GM12878 (cell line): ENCODE data around the gene KIF5C. TPM values are rescaled to one million over a fixed set of nuclear protein-coding genes. Genes with fewer than 3 reads are reported as not detected.

ENCODE experiments used
- ATAC-seq: fragments of 200-7000 bp; cut with Tn5 transposase; 3 replicates; pipeline ENCODE4 v1.9.1; 2020; ENCODE audit warnings: mild to moderate bottlenecking, moderate library complexity
- BruUV-seq: library from RNA; stranded (reverse); fragments of 400-500 nt; replicated peaks from 2 replicates; lab custom pipeline; 2021; lab: Mats Ljungman, UMichigan
- CTCF ChIA-PET: fragments of 300-600 bp; sonication (Branson Sonifier 250); formaldehyde crosslinking; extraction: SDS; loops from one replicate; lab custom pipeline; 2021; ENCODE audit warnings: inconsistent platforms; lab: Yijun Ruan, JAX
- POLR2A ChIA-PET: fragments of 350-600 bp; formaldehyde crosslinking; extraction: SDS; loops from one replicate; lab custom pipeline; 2021; ENCODE audit warnings: inconsistent platforms; lab: Charles Lee
- RAD21 ChIA-PET: fragments of 300-600 bp; sonication (Branson Sonifier 250); formaldehyde crosslinking; loops from one replicate; lab custom pipeline; 2023; ENCODE audit warnings: antibody characterized with exemption; ENCODE audit not compliant: unreplicated experiment; lab: Charles Lee
- SMC1A ChIA-PET: fragments of 300-600 bp; sonication (Branson Sonifier 250); formaldehyde crosslinking; loops from one replicate; lab custom pipeline; 2023; ENCODE audit not compliant: unreplicated experiment, uncharacterized antibody; lab: Charles Lee
- DNase-seq: peaks from one replicate; pipeline ENCODE4 v3.0.0-alpha.2; 2011; ENCODE audit warnings: low read depth, low spot score
- FAIRE-seq: peaks from 3 replicates; lab custom pipeline; 2011; peaks lifted over from hg19 to GRCh38; lab: Jason Lieb, UNC
- H2AFZ ChIP-seq: 2 replicates; pipeline ENCODE4 v1.6.0; 2011; ENCODE audit warnings: low read depth, low read length, control low read depth; ENCODE audit not compliant: control insufficient read depth
- H3K27ac ChIP-seq: 2 replicates; pipeline ENCODE4 v1.5.1; 2011; ENCODE audit warnings: control low read depth; ENCODE audit not compliant: control insufficient read depth, insufficient read depth
- H3K27me3 ChIP-seq, 2 experiments: replicated peaks in 1 of 2; 2 replicates each; pipeline versions ENCODE4 v1.6.0 to v1.6.1; 2011; ENCODE audit warnings: low read length in 1 of 2; ENCODE audit not compliant: control insufficient read depth in 2 of 2, insufficient read depth in 2 of 2
- H3K36me3 ChIP-seq, 2 experiments: 2 replicates each; pipeline ENCODE4 v1.5.1; 2011; ENCODE audit warnings: low read length in 1 of 2; ENCODE audit not compliant: control insufficient read depth in 2 of 2, insufficient read depth in 2 of 2
- H3K4me1 ChIP-seq: 2 replicates; pipeline ENCODE4 v1.6.1; 2011; ENCODE audit warnings: mild to moderate bottlenecking, low read length, moderate library complexity, mixed read lengths; ENCODE audit not compliant: control insufficient read depth, insufficient read depth
- H3K4me2 ChIP-seq: 2 replicates; pipeline ENCODE4 v1.6.0; 2011; ENCODE audit warnings: control low read depth; ENCODE audit not compliant: control insufficient read depth, insufficient read depth
- H3K4me3 ChIP-seq: fragments of 200-600 bp; sonication (generic); 2 replicates; pipeline ENCODE4 v1.5.1; 2016
- H3K79me2 ChIP-seq: 2 replicates; pipeline ENCODE4 v1.6.0; 2011; ENCODE audit warnings: low read length; ENCODE audit not compliant: control insufficient read depth, insufficient read depth
- H3K9ac ChIP-seq: 2 replicates; pipeline ENCODE4 v1.8.0; 2011; ENCODE audit warnings: low read length, control low read depth, mixed read lengths; ENCODE audit not compliant: control insufficient read depth, insufficient read depth
- H3K9me3 ChIP-seq: replicated peaks from 3 replicates; pipeline ENCODE4 v1.5.1; 2011; ENCODE audit warnings: mild to moderate bottlenecking, low read length; ENCODE audit not compliant: control insufficient read depth, insufficient read depth
- H4K20me1 ChIP-seq: 2 replicates; pipeline ENCODE4 v1.6.0; 2011; ENCODE audit not compliant: control insufficient read depth, insufficient read depth
- E2F8 ChIP-seq: fragments of 450-650 bp; IDR thresholded peaks from 2 replicates; pipeline ENCODE4 v1.6.1; 2018; ENCODE audit warnings: mild to moderate bottlenecking, low read depth, moderate library complexity; ENCODE audit not compliant: partially characterized antibody
- EP300 ChIP-seq, 2 experiments: fragments of 150-350 bp in 1 of 2; IDR thresholded peaks; 2 replicates each; pipeline ENCODE4 v1.6.1; 2011 to 2012; ENCODE audit warnings: low read depth in 2 of 2, low read length in 2 of 2, borderline replicate concordance in 1 of 2, improper control_type of control experiment in 1 of 2, inconsistent platforms in 1 of 2; ENCODE audit not compliant: control insufficient read depth in 1 of 2
- KLF5 ChIP-seq: fragments of 450-650 bp; IDR thresholded peaks from 2 replicates; pipeline ENCODE4 v1.6.1; 2014; ENCODE audit warnings: mild to moderate bottlenecking; ENCODE audit not compliant: partially characterized antibody
- MYB ChIP-seq: fragments of 150-350 bp; IDR thresholded peaks from 2 replicates; pipeline ENCODE4 v1.6.1; 2014; ENCODE audit warnings: mild to moderate bottlenecking, low read depth, low read length, borderline replicate concordance
- PBX3 ChIP-seq: IDR thresholded peaks from 2 replicates; pipeline ENCODE4 v1.6.1; 2011; ENCODE audit warnings: mild to moderate bottlenecking, low read depth, low read length, moderate library complexity; ENCODE audit not compliant: insufficient replicate concordance
- RAD51 ChIP-seq: fragments of 450-650 bp; IDR thresholded peaks from 2 replicates; pipeline ENCODE4 v1.6.1; 2016; ENCODE audit warnings: moderate library complexity, mild to moderate bottlenecking, inconsistent platforms
- SMARCA5 ChIP-seq: fragments of 450-650 bp; IDR thresholded peaks from 2 replicates; pipeline ENCODE4 v1.6.1; 2017; ENCODE audit warnings: mild to moderate bottlenecking
- SREBF2 ChIP-seq: IDR thresholded peaks from 2 replicates; pipeline ENCODE4 v1.6.1; 2012; ENCODE audit warnings: mild to moderate bottlenecking, low read length
- SUZ12 ChIP-seq: fragments of 200-600 bp; sonication (generic); IDR thresholded peaks from one replicate; pipeline ENCODE4 v1.6.1; 2018; ENCODE audit warnings: antibody characterized with exemption, mild to moderate bottlenecking; ENCODE audit not compliant: unreplicated experiment
- WGBS: methylation state at CpG from one replicate; pipeline ENCODE4 v1.1.6; 2016; ENCODE audit warnings: low lambda C conversion rate; ENCODE audit not compliant: insufficient replicate concordance, insufficient coverage; ENCODE audit errors: missing lambda C conversion rate; 5-methylcytosine and 5-hydroxymethylcytosine counted together
- in situ Hi-C: fragments of 300-500 bp; cut with MboI; formaldehyde crosslinking; loops from 9 replicates; pipeline ENCODE4 v1.14.3; 2018; ENCODE audit warnings: mixed read lengths
- intact Hi-C: fragments of 100-400 bp; cut with micrococcal nuclease; formaldehyde crosslinking; loops from one replicate; pipeline ENCODE4 v1.14.2; 2022; ENCODE audit not compliant: unreplicated experiment
- polyA plus RNA-seq, 11 experiments: library from polyadenylated mRNA; depleted of rRNA in 4 of 11; unstranded in 6 of 11; stranded (reverse) in 5 of 11; fragments of >200 nt; fragmentation: Nextera tagmentation in 4 of 11; fragmentation: Illumina TruSeq in 1 of 11; extraction: Ambion mirVana in 4 of 11; extraction: Trizol in 1 of 11; gene quantifications; 1 replicate in 1 of 11; 2 replicates in 10 of 11; pipeline versions ENCODE4 v1.2.1 to v1.2.3, GENCODE V29; 2011 to 2016; ENCODE audit warnings: inconsistent platforms in 2 of 11, missing spikeins in 2 of 11, low read depth in 1 of 11
- total RNA-seq, 4 experiments: library from RNA; depleted of rRNA in 3 of 4; stranded (reverse); fragments of >200 nt in 3 of 4; fragmentation: Illumina TruSeq in 1 of 4; extraction: Trizol in 1 of 4; gene quantifications; 2 replicates each; pipeline versions ENCODE4 v1.2.1 to v1.2.3, GENCODE V29; 2013 to 2021
- TF ChIP-seq, protein P1 (sequence below): fragments of 150-350 bp; IDR thresholded peaks from 2 replicates; pipeline ENCODE4 v1.6.1; 2014; ENCODE audit warnings: mild to moderate bottlenecking, low read depth, low read length

The KIF5C gene
- total and polyA plus RNA-seq, 10 of the 15 experiments (the other 5 are each of a cell fraction or from before 2014, with no cell fraction given): 0.08 to 0.49 (median 0.24) TPM

GRCh38 chr2:148826791-148827190 lies 48.2 kb upstream of the KIF5C start:
- H3K4me3 ChIP-seq: no peak overlapping the region
- H3K27ac ChIP-seq: no peak overlapping the region
- H3K4me1 ChIP-seq: no peaks in the 10 kb centered on the region
- intact Hi-C loops (no loop called here), in situ Hi-C loops (no loop called here)
- no peaks in the 10 kb centered on the region; the same call in 1 of the 3 replicates for H3K9me3 ChIP-seq
- POLR2A ChIA-PET: no interaction called here
- FAIRE-seq: no peak
- SMC1A ChIA-PET: no interaction called here
- no TSS peak for BruUV-seq
- H3K4me2 ChIP-seq: no peak overlapping the region
- TF ChIP-seq E2F8: no peak
- TF ChIP-seq EP300 (IDR thresholded peaks at IDR 0.05; ENCODE audit: borderline replicate concordance in 1 of 2, control insufficient read depth in 1 of 2, low read depth in 2 of 2, low read length in 2 of 2): no peak
- no peak for TF ChIP-seq SUZ12
- no peak for DNase-seq
- no peak for ATAC-seq
- H3K9ac ChIP-seq: no peak overlapping the region
- CTCF ChIA-PET: no interaction called here
- no peaks in the 10 kb centered on the region for H3K36me3 ChIP-seq
- RAD21 ChIA-PET: no interaction called here
- no peaks in the 10 kb centered on the region for H3K27me3 ChIP-seq
- no peaks in the 10 kb centered on the region for H4K20me1 ChIP-seq
- H3K79me2 ChIP-seq: no peaks in the 10 kb centered on the region
- no peak overlapping the region for H2AFZ ChIP-seq

DNA sequence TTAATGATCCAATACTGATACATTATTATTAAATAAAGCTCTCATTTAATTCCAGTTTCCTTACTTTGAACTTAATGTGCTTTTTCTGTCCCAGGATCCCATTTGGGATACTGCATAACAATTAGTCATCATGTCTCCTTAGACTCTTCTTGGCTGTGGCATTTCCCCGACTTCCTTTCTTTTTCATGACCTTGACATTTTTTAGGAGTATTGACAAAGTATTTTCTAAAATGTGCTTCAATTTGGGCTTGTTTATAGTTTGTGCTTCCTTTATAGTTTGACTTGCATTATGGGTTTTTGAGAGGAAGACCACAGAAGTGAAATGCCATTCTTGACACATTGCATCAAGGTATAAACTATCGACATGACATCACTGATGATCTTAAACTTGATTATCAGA lies 46.1 kb upstream of the KIF5C start:
- Histone ChIP-seq H2AFZ (no peak overlapping the region), H3K36me3 (no peaks in the 10 kb centered on the region), H3K27me3 (no peaks in the 10 kb centered on the region), H3K4me3 (no peak overlapping the region), H3K27ac (no peak overlapping the region), H4K20me1 (no peaks in the 10 kb centered on the region), H3K9me3 (no peaks in the 10 kb centered on the region; the same call in 1 of the 3 replicates), H3K79me2 (no peaks in the 10 kb centered on the region), H3K4me2 (no peak overlapping the region), H3K4me1 (no peaks in the 10 kb centered on the region), H3K9ac (no peak overlapping the region)
- ChIA-PET CTCF (no interaction called here), SMC1A (no interaction called here), RAD21 (no interaction called here), POLR2A (no interaction called here)
- no peak for FAIRE-seq
- no TSS peak for BruUV-seq
- ATAC-seq: no peak
- in situ Hi-C loops: no loop called here
- intact Hi-C loops: no loop called here
- WGBS: 72% methylated on average over 2 of the region's 2 CpGs
- DNase-seq: no peak
- no peak for TF ChIP-seq SUZ12
- TF ChIP-seq RAD51: no peak
- no peak for TF ChIP-seq SMARCA5
- no peak for TF ChIP-seq KLF5
- TF ChIP-seq PBX3: no peak
- TF ChIP-seq, protein P1, sequence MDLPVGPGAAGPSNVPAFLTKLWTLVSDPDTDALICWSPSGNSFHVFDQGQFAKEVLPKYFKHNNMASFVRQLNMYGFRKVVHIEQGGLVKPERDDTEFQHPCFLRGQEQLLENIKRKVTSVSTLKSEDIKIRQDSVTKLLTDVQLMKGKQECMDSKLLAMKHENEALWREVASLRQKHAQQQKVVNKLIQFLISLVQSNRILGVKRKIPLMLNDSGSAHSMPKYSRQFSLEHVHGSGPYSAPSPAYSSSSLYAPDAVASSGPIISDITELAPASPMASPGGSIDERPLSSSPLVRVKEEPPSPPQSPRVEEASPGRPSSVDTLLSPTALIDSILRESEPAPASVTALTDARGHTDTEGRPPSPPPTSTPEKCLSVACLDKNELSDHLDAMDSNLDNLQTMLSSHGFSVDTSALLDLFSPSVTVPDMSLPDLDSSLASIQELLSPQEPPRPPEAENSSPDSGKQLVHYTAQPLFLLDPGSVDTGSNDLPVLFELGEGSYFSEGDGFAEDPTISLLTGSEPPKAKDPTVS: no peak
- TF ChIP-seq SREBF2: no peak
- no peak for TF ChIP-seq MYB
